ENCODE measurements around the gene CIC. TPM values are rescaled to one million over a fixed set of nuclear protein-coding genes. Genes with fewer than 3 reads are reported as not detected.

The CIC gene
- total RNA-seq, 1 donor from 2014 or later, result 115 TPM

DNA sequence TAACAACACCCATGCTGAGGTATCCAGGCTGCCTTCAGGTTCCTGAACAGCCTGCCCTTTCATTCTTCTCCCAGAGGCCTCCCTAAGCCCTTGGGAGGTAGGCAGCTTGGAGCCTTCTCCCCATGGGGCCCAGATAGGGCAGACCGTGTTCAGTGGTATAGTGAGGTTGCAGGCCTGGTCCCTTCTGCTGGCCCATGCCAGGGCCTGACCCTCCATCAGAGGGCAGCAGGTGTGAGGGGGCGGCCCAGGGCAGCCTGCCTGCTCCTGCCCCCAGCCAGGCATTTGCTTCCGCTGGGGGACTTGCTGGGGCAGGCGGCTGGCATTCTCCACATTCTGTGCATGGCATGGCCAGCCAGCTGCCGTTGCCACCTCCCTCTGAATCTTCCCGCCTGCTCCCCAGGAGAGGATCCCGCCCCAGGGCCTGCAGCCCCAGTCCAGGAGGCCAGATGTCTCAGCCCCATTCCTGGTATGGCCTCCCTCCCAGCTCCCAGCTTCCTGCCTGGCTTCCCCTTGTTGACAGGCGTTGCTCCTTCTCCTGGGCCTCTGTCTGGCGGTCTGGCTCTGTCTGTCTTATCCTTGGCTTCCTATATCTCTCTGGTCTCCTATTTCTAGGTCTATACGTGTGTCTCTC is 8.9 kb downstream of the CIC start:
- Mint-ChIP-seq H3K9me3 (ENCODE audit: unreplicated experiment) (no peaks in the 10 kb centered on the region), H3K36me3 (ENCODE audit: unreplicated experiment) (peaks cover 17% of the 10 kb centered on the region), H3K4me3 (ENCODE audit: unreplicated experiment) (peak overlapping the region; percentile 85), H3K27ac (ENCODE audit: unreplicated experiment) (peak overlapping the region; percentile 96), H3K27me3 (ENCODE audit: unreplicated experiment) (no peaks in the 10 kb centered on the region), H3K4me1 (ENCODE audit: unreplicated experiment) (peaks cover 65% of the 10 kb centered on the region)
- peak; percentile 91 for DNase-seq (ENCODE audit: extremely low spot score, unreplicated experiment)
- TF ChIP-seq, protein P1, sequence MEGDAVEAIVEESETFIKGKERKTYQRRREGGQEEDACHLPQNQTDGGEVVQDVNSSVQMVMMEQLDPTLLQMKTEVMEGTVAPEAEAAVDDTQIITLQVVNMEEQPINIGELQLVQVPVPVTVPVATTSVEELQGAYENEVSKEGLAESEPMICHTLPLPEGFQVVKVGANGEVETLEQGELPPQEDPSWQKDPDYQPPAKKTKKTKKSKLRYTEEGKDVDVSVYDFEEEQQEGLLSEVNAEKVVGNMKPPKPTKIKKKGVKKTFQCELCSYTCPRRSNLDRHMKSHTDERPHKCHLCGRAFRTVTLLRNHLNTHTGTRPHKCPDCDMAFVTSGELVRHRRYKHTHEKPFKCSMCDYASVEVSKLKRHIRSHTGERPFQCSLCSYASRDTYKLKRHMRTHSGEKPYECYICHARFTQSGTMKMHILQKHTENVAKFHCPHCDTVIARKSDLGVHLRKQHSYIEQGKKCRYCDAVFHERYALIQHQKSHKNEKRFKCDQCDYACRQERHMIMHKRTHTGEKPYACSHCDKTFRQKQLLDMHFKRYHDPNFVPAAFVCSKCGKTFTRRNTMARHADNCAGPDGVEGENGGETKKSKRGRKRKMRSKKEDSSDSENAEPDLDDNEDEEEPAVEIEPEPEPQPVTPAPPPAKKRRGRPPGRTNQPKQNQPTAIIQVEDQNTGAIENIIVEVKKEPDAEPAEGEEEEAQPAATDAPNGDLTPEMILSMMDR (IDR thresholded peaks at IDR 0.05), result no peak

DNA sequence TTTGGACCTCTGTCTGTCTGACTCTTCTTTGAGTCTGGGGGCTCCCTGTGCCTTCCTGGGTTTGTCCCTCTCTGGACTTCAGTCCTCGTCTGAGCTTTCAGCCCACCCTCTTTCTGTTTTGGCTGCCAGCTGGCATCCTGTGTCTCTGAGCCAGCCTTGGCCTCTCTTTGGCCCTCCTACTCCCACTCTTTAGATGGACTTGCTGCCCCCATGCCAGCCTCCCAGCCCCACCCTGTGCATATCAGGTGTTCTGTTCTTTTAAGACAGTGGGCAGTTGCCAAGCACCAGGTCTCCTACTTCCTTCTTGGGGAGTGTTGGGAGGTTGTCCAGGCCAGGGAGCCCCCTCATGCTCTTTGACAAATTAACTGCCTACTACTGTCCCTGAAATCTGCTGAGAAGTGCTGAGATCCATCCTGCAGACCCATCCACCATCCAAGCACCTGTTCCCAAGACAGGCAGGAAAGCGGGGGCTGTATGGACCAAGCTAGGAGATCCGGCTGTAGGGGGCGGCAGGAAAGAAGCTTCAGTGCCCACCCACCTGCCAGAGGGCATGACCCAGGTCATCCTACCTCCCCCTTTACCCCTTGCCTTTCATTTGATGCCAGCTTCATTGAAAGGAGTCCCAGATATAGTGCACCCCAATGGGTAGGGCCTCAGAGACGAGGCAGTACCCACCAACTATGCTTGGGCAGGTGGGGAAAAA is 9.6 kb downstream of the CIC start:
- TF ChIP-seq, protein P1 (IDR thresholded peaks at IDR 0.05), result no peak
- H3K27me3 Mint-ChIP-seq (ENCODE audit: unreplicated experiment), result no peaks in the 10 kb centered on the region
- peaks cover 65% of the 10 kb centered on the region for H3K4me1 Mint-ChIP-seq (ENCODE audit: unreplicated experiment)
- H3K4me3 Mint-ChIP-seq (ENCODE audit: unreplicated experiment), result peak overlapping the region; percentile 85
- H3K9me3 Mint-ChIP-seq (ENCODE audit: unreplicated experiment), result no peaks in the 10 kb centered on the region
- H3K36me3 Mint-ChIP-seq (ENCODE audit: unreplicated experiment), result peaks cover 12% of the 10 kb centered on the region
- DNase-seq (ENCODE audit: extremely low spot score, unreplicated experiment), result no peak
- peak overlapping the region; percentile 96 for H3K27ac Mint-ChIP-seq (ENCODE audit: unreplicated experiment)

DNA sequence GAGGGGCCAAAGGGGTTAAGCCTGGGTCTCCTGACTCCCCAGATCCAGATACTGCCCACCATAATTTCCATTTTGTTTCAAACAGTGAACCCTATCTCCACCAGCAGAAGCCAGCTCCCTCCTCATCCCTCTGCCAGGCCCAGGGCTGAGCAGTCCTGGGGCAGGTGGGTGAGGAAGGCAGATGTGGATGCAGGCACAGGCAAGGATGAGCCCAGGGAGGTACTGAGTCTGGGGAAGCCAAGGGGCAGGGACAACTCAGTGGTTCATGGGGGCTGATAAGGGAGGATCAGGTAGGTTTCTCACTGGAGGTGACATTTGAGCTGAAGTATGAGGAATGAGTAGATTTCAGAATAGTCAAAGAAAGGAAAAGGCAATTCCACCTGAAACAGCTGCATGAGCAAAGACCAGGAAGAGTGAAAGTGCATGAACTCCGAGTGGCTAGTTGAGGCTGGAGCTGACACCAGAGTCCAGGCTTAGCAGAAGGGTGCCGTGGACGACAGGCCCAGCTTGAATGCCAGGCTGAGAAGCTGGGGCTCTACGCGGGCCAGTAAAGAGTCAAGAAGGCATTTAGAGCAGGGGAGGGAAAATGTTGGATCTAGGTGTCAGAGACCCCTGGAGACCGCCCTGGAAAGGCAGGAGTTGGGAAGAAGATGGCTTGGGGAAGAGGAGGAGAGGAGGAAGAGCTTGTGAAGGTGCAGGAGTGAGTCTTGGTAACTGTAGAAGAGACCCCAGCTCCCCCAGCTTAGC is 10.3 kb downstream of the CIC start:
- Mint-ChIP-seq H3K27ac (ENCODE audit: unreplicated experiment) (peak overlapping the region; percentile 96), H3K9me3 (ENCODE audit: unreplicated experiment) (no peaks in the 10 kb centered on the region), H3K4me1 (ENCODE audit: unreplicated experiment) (peaks cover 65% of the 10 kb centered on the region), H3K36me3 (ENCODE audit: unreplicated experiment) (peaks cover 11% of the 10 kb centered on the region), H3K4me3 (ENCODE audit: unreplicated experiment) (peak overlapping the region; percentile 85), H3K27me3 (ENCODE audit: unreplicated experiment) (no peaks in the 10 kb centered on the region)
- no peak for DNase-seq (ENCODE audit: extremely low spot score, unreplicated experiment)
- TF ChIP-seq, protein P1 (IDR thresholded peaks at IDR 0.05), result no peak

DNA sequence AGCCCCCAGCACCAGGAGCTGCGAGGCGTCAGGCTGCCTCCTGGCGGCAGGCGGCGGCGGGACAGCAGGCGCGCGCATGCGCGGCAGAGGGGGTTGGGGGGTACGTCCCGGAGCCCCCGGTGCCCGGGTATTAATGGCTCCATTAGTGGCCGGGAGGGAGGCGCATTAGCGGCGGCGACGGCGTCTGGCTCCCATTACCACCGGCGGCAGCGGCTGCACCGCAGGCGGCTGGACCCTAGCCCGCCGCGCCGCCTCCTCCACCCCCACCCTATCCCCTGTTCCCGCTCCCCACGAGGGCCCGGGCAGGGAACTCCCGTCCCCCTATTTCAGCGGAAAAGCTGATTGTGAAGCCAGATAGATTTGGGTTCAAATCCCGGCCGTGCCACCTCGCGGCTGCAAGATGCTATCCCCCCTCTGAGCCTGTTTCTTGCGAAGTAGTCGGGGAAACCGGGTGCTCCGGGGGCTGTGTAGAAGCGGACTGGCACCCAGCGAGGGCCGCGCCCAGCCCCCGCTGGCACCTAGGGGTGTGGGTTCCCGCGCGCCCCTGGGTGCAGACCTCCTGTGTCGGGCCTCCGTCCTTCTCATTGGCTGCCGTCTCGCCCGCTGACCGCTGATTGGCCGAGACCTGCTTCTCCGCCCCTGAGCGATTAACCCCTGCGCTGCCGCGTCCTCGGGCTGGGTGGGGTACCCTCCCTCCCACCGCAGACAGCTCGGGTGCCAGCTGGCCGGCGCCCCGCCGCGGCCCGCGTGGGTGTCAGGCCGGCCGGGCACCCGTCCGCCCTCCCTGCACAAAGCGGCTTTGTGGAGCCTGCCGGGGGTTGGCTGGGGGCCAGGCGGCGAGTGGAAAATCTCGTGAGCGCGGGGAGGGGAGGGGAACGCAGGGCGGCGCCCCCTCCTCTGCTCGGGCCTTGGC is 11.1 kb downstream of the CIC start:
- Mint-ChIP-seq H3K4me1 (ENCODE audit: unreplicated experiment) (peaks cover 63% of the 10 kb centered on the region), H3K4me3 (ENCODE audit: unreplicated experiment) (peak overlapping the region; percentile 85), H3K27ac (ENCODE audit: unreplicated experiment) (peak overlapping the region; percentile 96), H3K36me3 (ENCODE audit: unreplicated experiment) (peaks cover 4% of the 10 kb centered on the region), H3K9me3 (ENCODE audit: unreplicated experiment) (no peaks in the 10 kb centered on the region), H3K27me3 (ENCODE audit: unreplicated experiment) (no peaks in the 10 kb centered on the region)
- TF ChIP-seq, protein P1 (IDR thresholded peaks at IDR 0.05), result peak; percentile 97
- DNase-seq (ENCODE audit: extremely low spot score, unreplicated experiment), result peak; percentile 98
